ENCODE data around the gene LEKR1. TPM values are rescaled to one million over a fixed set of nuclear protein-coding genes. Genes with fewer than 3 reads are reported as not detected.

Gene LEKR1
- total and polyA plus RNA-seq, 2 of the 13 experiments (the other 11 are each of a cell fraction or from before 2014, with no cell fraction given) = 0.49 to 1.5 TPM

- H3K4me1 ChIP-seq (ENCODE audit: insufficient read depth, low read length) = peaks cover 32% of the 10 kb centered on the region
- ATAC-seq (no peak), DNase-seq (ENCODE audit: low spot score) (no peak), FAIRE-seq (no peak)
- in situ Hi-C loops (cut with HindIII; ENCODE audit: extremely low pct_ligation_motif_present, low pct_unique_long_range_greater_than_20kb) (no loop called here), intact Hi-C loops (cut with micrococcal nuclease; ENCODE audit: unreplicated experiment) (no loop called here)
- H3K27me3 ChIP-seq (ENCODE audit: control insufficient read depth in 1 of 2, insufficient read depth in 2 of 2, low read length in 2 of 2) = peaks cover 0 to 2% of the 10 kb centered on the region in 2 experiments; a peak in 2 of 5 replicates
- no peak overlapping the region for H3K4me2 ChIP-seq (ENCODE audit: low read depth, low read length)
- CTCF ChIA-PET (ENCODE audit: low intra/inter-chr PET ratio, low total read pairs) = no interaction called here
- no peak overlapping the region for H2AFZ ChIP-seq (ENCODE audit: low read length)
- POLR2A ChIA-PET = no interaction called here
- H3K9me3 ChIP-seq (ENCODE audit: low read length) = no peaks in the 10 kb centered on the region
- no peak overlapping the region for H3K27ac ChIP-seq (ENCODE audit: extremely low read length, insufficient read depth, low read length)
- no peak overlapping the region for H3K4me3 ChIP-seq (replicated peaks in 1 of 3; ENCODE audit: insufficient read depth in 1 of 3, low read depth in 2 of 3, low read length in 3 of 3)
- no peak overlapping the region for H3K9ac ChIP-seq (ENCODE audit: insufficient read depth, low read depth, low read length)
- H4K20me1 ChIP-seq (ENCODE audit: insufficient read depth, low read length) = no peaks in the 10 kb centered on the region
- BruUV-seq (replicated peaks) = no TSS peak
- no peaks in the 10 kb centered on the region for H3K36me3 ChIP-seq (replicated peaks in 1 of 2; ENCODE audit: control insufficient read depth in 1 of 2, insufficient read depth in 2 of 2, low read length in 2 of 2)
- no peaks in the 10 kb centered on the region for H3K79me2 ChIP-seq (ENCODE audit: insufficient read depth, low read length)
- 28% methylated on average over 4 of the region's 4 CpGs for WGBS (ENCODE audit: low lambda C conversion rate)
- TF ChIP-seq MTA3 (CRISPR knock-in tag; IDR thresholded peaks at IDR 0.05) = no peak
- TF ChIP-seq ZNF280B (CRISPR knock-in tag; IDR thresholded peaks at IDR 0.05; ENCODE audit: borderline replicate concordance) = no peak
- no peak for TF ChIP-seq TEAD3 (CRISPR knock-in tag; optimal IDR thresholded peaks at IDR 0.05; ENCODE audit: borderline replicate concordance)
- TF ChIP-seq TFAP4 (IDR thresholded peaks at IDR 0.05; ENCODE audit: borderline replicate concordance, low read depth) = no peak
- no peak for TF ChIP-seq ZNF768 (CRISPR knock-in tag; IDR thresholded peaks at IDR 0.05)
- no peak for TF ChIP-seq AGO1 (IDR thresholded peaks at IDR 0.05; ENCODE audit: low read depth, low read length, poor library complexity, severe bottlenecking)
- TF ChIP-seq ZNF501 (CRISPR knock-in tag; IDR thresholded peaks at IDR 0.05) = no peak
- no peak for TF ChIP-seq NRL (CRISPR knock-in tag; IDR thresholded peaks at IDR 0.05; ENCODE audit: borderline replicate concordance)
- no peak for TF ChIP-seq HIVEP1 (CRISPR knock-in tag; IDR thresholded peaks at IDR 0.05)
- TF ChIP-seq ERF (CRISPR knock-in tag; IDR thresholded peaks at IDR 0.05) = no peak
- no peak for TF ChIP-seq ZFAT (CRISPR knock-in tag; conservative IDR thresholded peaks at IDR 0.05)
- TF ChIP-seq ZNF781 (CRISPR knock-in tag; IDR thresholded peaks at IDR 0.05; ENCODE audit: borderline replicate concordance, not compliant biosample characterization) = no peak
- TF ChIP-seq ZBED4 (CRISPR knock-in tag; IDR thresholded peaks at IDR 0.05; ENCODE audit: borderline replicate concordance) = no peak
- no peak for TF ChIP-seq MIER3 (CRISPR knock-in tag; IDR thresholded peaks at IDR 0.05; ENCODE audit: borderline replicate concordance)
- TF ChIP-seq FOXO4 (CRISPR knock-in tag; conservative IDR thresholded peaks at IDR 0.05) = no peak
- TF ChIP-seq ESRRA (CRISPR knock-in tag; IDR thresholded peaks at IDR 0.05; ENCODE audit: low read depth) = no peak
- no peak for TF ChIP-seq SMARCE1 (IDR thresholded peaks at IDR 0.05; ENCODE audit: borderline replicate concordance)
- TF ChIP-seq MED13 (CRISPR knock-in tag; IDR thresholded peaks at IDR 0.05) = no peak
- TF ChIP-seq GFI1 (CRISPR knock-in tag; IDR thresholded peaks at IDR 0.05; ENCODE audit: borderline replicate concordance) = no peak
Observed at GRCh38 chr3:157073810-157074209, 247.7 kb downstream of the LEKR1 start.
